ENCODE data around the gene FYN.
A peak's percentile ranks its signal among the peaks of the same experiment; 100 is the strongest.
"Not testable (repeated sequence)": the region's sequence is repeated elsewhere in the genome, so short reads cannot be mapped to it uniquely, and the experiment has no call there.

Gene FYN

GRCh38 chr6:111873178-111874024 lies at the start of gene FYN:
Gene FYN, minus strand, starts transcription at chr6:111873452. Its CDS starts 153,401 bp downstream, at chr6:111720051.
- peak; percentile 87 for DNase-seq

- peak; percentile 82 for DNase-seq
Observed at GRCh38 chr6:111922454-111923297, 49.4 kb upstream of the FYN start.

GRCh38 chr6:111921103-111921502 lies 47.9 kb upstream of the FYN start:
- DNase-seq, result no peak

GRCh38 chr6:111920578-111920977 lies 47.3 kb upstream of the FYN start:
- no peak for DNase-seq

- peak; percentile 82 for DNase-seq
Observed at GRCh38 chr6:111918825-111919224, 45.6 kb upstream of the FYN start.

- DNase-seq, result no peak
Observed at GRCh38 chr6:111916747-111917146, 43.5 kb upstream of the FYN start.

GRCh38 chr6:111914617-111915016 lies 41.4 kb upstream of the FYN start:
- DNase-seq, result no peak

- no peak for DNase-seq
Observed at GRCh38 chr6:111912904-111913303, 39.7 kb upstream of the FYN start.

GRCh38 chr6:111911428-111911827 lies 38.2 kb upstream of the FYN start:
- DNase-seq, result no peak

GRCh38 chr6:111909238-111909637 lies 36.0 kb upstream of the FYN start:
- DNase-seq, result no peak

GRCh38 chr6:111908365-111908764 lies 35.1 kb upstream of the FYN start:
- not testable (repeated sequence) for DNase-seq

GRCh38 chr6:111900735-111901134 lies 27.5 kb upstream of the FYN start:
- no peak for DNase-seq

GRCh38 chr6:111899531-111899930 lies 26.3 kb upstream of the FYN start:
- no peak for DNase-seq

GRCh38 chr6:111898452-111898851 lies 25.2 kb upstream of the FYN start:
- DNase-seq, result no peak

GRCh38 chr6:111894951-111895350 lies 21.7 kb upstream of the FYN start:
- no peak for DNase-seq

- DNase-seq, result no peak
Observed at GRCh38 chr6:111894272-111894671, 21.0 kb upstream of the FYN start.

GRCh38 chr6:111892431-111892830 lies 19.2 kb upstream of the FYN start:
- DNase-seq, result no peak

GRCh38 chr6:111890988-111891387 lies 17.7 kb upstream of the FYN start:
- no peak for DNase-seq

- DNase-seq, result no peak
Observed at GRCh38 chr6:111888928-111889695, 15.9 kb upstream of the FYN start.

GRCh38 chr6:111886793-111887192 lies 13.5 kb upstream of the FYN start:
- DNase-seq, result not testable (repeated sequence)

GRCh38 chr6:111885373-111886027 lies 12.2 kb upstream of the FYN start:
- no peak for DNase-seq

- DNase-seq, result no peak
Observed at GRCh38 chr6:111884068-111884467, 10.8 kb upstream of the FYN start.

Measured in MV-4-11 (cell line).